Caco-2 (cell line): Measurements from ENCODE around the gene ZNF793. TPM values are rescaled to one million over a fixed set of nuclear protein-coding genes. Genes with fewer than 3 reads are reported as not detected.

ENCODE experiments used
- BruUV-seq: library from RNA; stranded (reverse); fragments of 400-500 nt; replicated peaks from 2 replicates; lab custom pipeline; 2021; lab: Mats Ljungman, UMichigan
- CTCF ChIA-PET: fragments of 300-600 bp; sonication (Branson Sonifier 250); formaldehyde crosslinking; loops from one replicate; lab custom pipeline; 2022; ENCODE audit warnings: antibody characterized with exemption; lab: Charles Lee
- POLR2A ChIA-PET: fragments of 300-600 bp; sonication (Branson Sonifier 250); formaldehyde crosslinking; loops from one replicate; lab custom pipeline; 2022; ENCODE audit warnings: antibody characterized with exemption; lab: Charles Lee
- DNase-seq, 2 experiments: peaks; one replicate each; pipeline versions ENCODE4 v3.0.0 to v3.0.0-alpha.2; 2020 to 2022
- H3K27me3 ChIP-seq: replicated peaks from 2 replicates; pipeline ENCODE4 v1.6.0; 2011; ENCODE audit warnings: low read length; ENCODE audit not compliant: control insufficient read depth, insufficient read depth
- H3K36me3 ChIP-seq: 2 replicates; pipeline ENCODE4 v1.5.1; 2011; ENCODE audit warnings: low read length; ENCODE audit not compliant: control insufficient read depth, insufficient read depth
- H3K4me1 ChIP-seq: fragments of 250-450 bp; sonication (Bioruptor Pico); 2 replicates; pipeline ENCODE4 v1.5.1; 2020; ENCODE audit warnings: mild to moderate bottlenecking
- H3K4me3 ChIP-seq: 2 replicates; pipeline ENCODE4 v1.5.1; 2011; ENCODE audit warnings: low read depth, mild to moderate bottlenecking, control low read depth, low read length
- H3K9me3 ChIP-seq: fragments of 250-450 bp; sonication (Bioruptor Pico); 2 replicates; pipeline ENCODE4 v1.5.1; 2020; ENCODE audit warnings: mild to moderate bottlenecking, moderate library complexity
- H3K27ac Mint-ChIP-seq: one replicate; pipeline ENCODE4 v1.8.0; 2022; ENCODE audit warnings: mixed read lengths; ENCODE audit not compliant: unreplicated experiment
- H3K27me3 Mint-ChIP-seq: one replicate; pipeline ENCODE4 v1.8.0; 2022; ENCODE audit warnings: mixed read lengths; ENCODE audit not compliant: insufficient read depth, unreplicated experiment
- H3K36me3 Mint-ChIP-seq: one replicate; pipeline ENCODE4 v1.8.0; 2022; ENCODE audit warnings: mild to moderate bottlenecking, mixed read lengths; ENCODE audit not compliant: insufficient read depth, unreplicated experiment
- H3K4me1 Mint-ChIP-seq: one replicate; pipeline ENCODE4 v1.8.0; 2022; ENCODE audit warnings: low read depth, mixed read lengths; ENCODE audit not compliant: unreplicated experiment
- H3K4me3 Mint-ChIP-seq: one replicate; pipeline ENCODE4 v1.8.0; 2022; ENCODE audit warnings: mild to moderate bottlenecking, moderate library complexity, mixed read lengths; ENCODE audit not compliant: unreplicated experiment
- H3K9me3 Mint-ChIP-seq: one replicate; pipeline ENCODE4 v1.8.0; 2022; ENCODE audit warnings: mixed read lengths; ENCODE audit not compliant: unreplicated experiment
- intact Hi-C: fragments of 100-400 bp; cut with micrococcal nuclease; formaldehyde crosslinking; loops from one replicate; pipeline ENCODE4 v1.10.0; 2022; ENCODE audit not compliant: unreplicated experiment
- total RNA-seq: library from RNA; stranded (reverse); gene quantifications from 2 replicates; pipeline ENCODE4 v1.2.3, GENCODE V29; 2022
- TF ChIP-seq, protein P1 (sequence below), 2 experiments: fragments of 200-600 bp in 1 of 2; IDR thresholded peaks; 1 replicate in 1 of 2; 2 replicates in 1 of 2; pipeline versions ENCODE4 v1.5.1 to v1.8.0; 2011 to 2022; ENCODE audit warnings: antibody characterized with exemption in 1 of 2, control low read depth in 1 of 2, inconsistent platforms in 1 of 2, low read depth in 1 of 2, low read length in 1 of 2, mild to moderate bottlenecking in 1 of 2, moderate library complexity in 1 of 2; ENCODE audit not compliant: insufficient read depth in 1 of 2, severe bottlenecking in 1 of 2, unreplicated experiment in 1 of 2

ZNF793 gene
- total RNA-seq, 1 experiment from 2014 or later = not detected

- CTCF ChIA-PET = no interaction called here
- TF ChIP-seq, protein P1, sequence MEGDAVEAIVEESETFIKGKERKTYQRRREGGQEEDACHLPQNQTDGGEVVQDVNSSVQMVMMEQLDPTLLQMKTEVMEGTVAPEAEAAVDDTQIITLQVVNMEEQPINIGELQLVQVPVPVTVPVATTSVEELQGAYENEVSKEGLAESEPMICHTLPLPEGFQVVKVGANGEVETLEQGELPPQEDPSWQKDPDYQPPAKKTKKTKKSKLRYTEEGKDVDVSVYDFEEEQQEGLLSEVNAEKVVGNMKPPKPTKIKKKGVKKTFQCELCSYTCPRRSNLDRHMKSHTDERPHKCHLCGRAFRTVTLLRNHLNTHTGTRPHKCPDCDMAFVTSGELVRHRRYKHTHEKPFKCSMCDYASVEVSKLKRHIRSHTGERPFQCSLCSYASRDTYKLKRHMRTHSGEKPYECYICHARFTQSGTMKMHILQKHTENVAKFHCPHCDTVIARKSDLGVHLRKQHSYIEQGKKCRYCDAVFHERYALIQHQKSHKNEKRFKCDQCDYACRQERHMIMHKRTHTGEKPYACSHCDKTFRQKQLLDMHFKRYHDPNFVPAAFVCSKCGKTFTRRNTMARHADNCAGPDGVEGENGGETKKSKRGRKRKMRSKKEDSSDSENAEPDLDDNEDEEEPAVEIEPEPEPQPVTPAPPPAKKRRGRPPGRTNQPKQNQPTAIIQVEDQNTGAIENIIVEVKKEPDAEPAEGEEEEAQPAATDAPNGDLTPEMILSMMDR (IDR thresholded peaks at IDR 0.05; ENCODE audit: insufficient read depth in 1 of 2, low read depth in 1 of 2, low read length in 1 of 2, severe bottlenecking in 1 of 2, unreplicated experiment in 1 of 2) = no peak
- H3K4me1 Mint-ChIP-seq = no peaks in the 10 kb centered on the region
- no peaks in the 10 kb centered on the region for H3K27me3 ChIP-seq
- H3K36me3 ChIP-seq = no peaks in the 10 kb centered on the region
- peaks cover 46% of the 10 kb centered on the region for H3K9me3 ChIP-seq
- H3K36me3 Mint-ChIP-seq = no peaks in the 10 kb centered on the region
- POLR2A ChIA-PET = no interaction called here
- no peak overlapping the region for H3K4me3 Mint-ChIP-seq
- H3K27ac Mint-ChIP-seq = no peak overlapping the region
- H3K4me1 ChIP-seq = no peaks in the 10 kb centered on the region
- intact Hi-C loops = no loop called here
- no TSS peak for BruUV-seq
- DNase-seq = no peak
- peaks cover 31% of the 10 kb centered on the region for H3K9me3 Mint-ChIP-seq
- H3K4me3 ChIP-seq = no peak overlapping the region
- H3K27me3 Mint-ChIP-seq = no peaks in the 10 kb centered on the region
These were observed 5.1 kb downstream of the ZNF793 start for GRCh38 chr19:37511821-37512220.

- H3K27me3 ChIP-seq = no peaks in the 10 kb centered on the region
- Mint-ChIP-seq H3K27me3 (no peaks in the 10 kb centered on the region), H3K4me3 (no peak overlapping the region), H3K9me3 (peaks cover 31% of the 10 kb centered on the region), H3K27ac (no peak overlapping the region), H3K4me1 (no peaks in the 10 kb centered on the region), H3K36me3 (no peaks in the 10 kb centered on the region)
- H3K36me3 ChIP-seq = no peaks in the 10 kb centered on the region
- ChIA-PET CTCF (no interaction called here), POLR2A (no interaction called here)
- TF ChIP-seq, protein P1 (IDR thresholded peaks at IDR 0.05; ENCODE audit: insufficient read depth in 1 of 2, low read depth in 1 of 2, low read length in 1 of 2, severe bottlenecking in 1 of 2, unreplicated experiment in 1 of 2) = no peak
- peaks cover 36% of the 10 kb centered on the region for H3K9me3 ChIP-seq
- H3K4me3 ChIP-seq = no peak overlapping the region
- H3K4me1 ChIP-seq = no peaks in the 10 kb centered on the region
- no peak for DNase-seq
- BruUV-seq = no TSS peak
- intact Hi-C loops = no loop called here
These were observed 6.7 kb downstream of the ZNF793 start for GRCh38 chr19:37513397-37513796.

DNA sequence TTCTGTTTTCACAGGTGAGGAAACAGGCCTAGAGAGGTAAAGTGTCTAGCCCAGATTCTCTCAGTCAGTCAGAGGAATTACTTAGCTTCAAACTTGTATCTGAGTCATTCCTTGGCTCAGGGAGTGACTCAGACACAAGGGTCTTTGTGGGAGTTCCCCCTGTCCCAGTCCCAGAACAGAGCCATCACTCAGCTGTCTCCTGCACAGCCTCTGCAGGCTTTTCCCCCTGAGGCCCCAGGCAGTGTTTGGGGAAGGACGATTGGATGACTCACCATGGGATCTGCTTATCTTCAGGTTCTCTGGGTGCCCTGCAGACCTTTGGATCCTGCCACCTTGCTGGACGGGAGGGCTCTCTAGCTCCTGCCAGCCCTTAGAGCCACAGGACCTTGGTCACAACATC, 13.2 kb downstream of the ZNF793 start:
- Mint-ChIP-seq H3K4me3 (no peak overlapping the region), H3K4me1 (no peaks in the 10 kb centered on the region), H3K27me3 (no peaks in the 10 kb centered on the region), H3K36me3 (peaks cover 4% of the 10 kb centered on the region), H3K27ac (no peak overlapping the region), H3K9me3 (peaks cover 32% of the 10 kb centered on the region)
- Histone ChIP-seq H3K27me3 (no peaks in the 10 kb centered on the region), H3K4me1 (no peaks in the 10 kb centered on the region), H3K36me3 (no peaks in the 10 kb centered on the region), H3K4me3 (no peak overlapping the region), H3K9me3 (peaks cover 4% of the 10 kb centered on the region)
- BruUV-seq = no TSS peak
- intact Hi-C loops = no loop called here
- TF ChIP-seq, protein P1 (IDR thresholded peaks at IDR 0.05; ENCODE audit: insufficient read depth in 1 of 2, low read depth in 1 of 2, low read length in 1 of 2, severe bottlenecking in 1 of 2, unreplicated experiment in 1 of 2) = no peak
- POLR2A ChIA-PET = no interaction called here
- DNase-seq = no peak
- CTCF ChIA-PET = no interaction called here
